Measurements from ENCODE around the gene B3GNT3.

GRCh38 chr19:17826508-17827056 lies 31.6 kb downstream of the B3GNT3 start:
- no peak for TF ChIP-seq POLR2A (IDR thresholded peaks at IDR 0.05)
- no peak for TF ChIP-seq CTCF (IDR thresholded peaks at IDR 0.05)

All from thyroid gland (tissue), 4 donors.